MM.1S (cell line): Measurements from ENCODE around the gene SERTM1.

Source experiments
- CTCF ChIP-seq: fragments of 300-600 bp; sonication (generic); IDR thresholded peaks from 2 replicates; pipeline ENCODE4 v1.5.1; 2016; ENCODE audit warnings: antibody characterized with exemption, low read length, mixed read lengths
- EZH2 ChIP-seq: fragments of 300-600 bp; sonication (generic); optimal IDR thresholded peaks from 2 replicates; pipeline ENCODE3; 2017; ENCODE audit warnings: low read depth, mild to moderate bottlenecking, antibody characterized with exemption, low read length, mixed read lengths
- EZH2phosphoT487 ChIP-seq: fragments of 300-600 bp; sonication (generic); IDR thresholded peaks from 2 replicates; pipeline ENCODE4 v1.6.1; 2018; ENCODE audit warnings: antibody characterized with exemption, low read length

- no peak for TF ChIP-seq CTCF
- no peak for TF ChIP-seq EZH2
- TF ChIP-seq EZH2phosphoT487, result no peak
Measured at GRCh38 chr13:36673352-36673751, 468 bp upstream of the SERTM1 start.
